K562 (cell line): Measurements from ENCODE around the gene PAK1IP1. TPM values are rescaled to one million over a fixed set of nuclear protein-coding genes. Genes with fewer than 3 reads are reported as not detected.

Source experiments
- BCL6 ChIP-seq: fragments of 250-450 bp; sonication (Bioruptor Pico); IDR thresholded peaks from 2 replicates; pipeline ENCODE4 v1.4.0; 2020
- BRD9 ChIP-seq: fragments of 450-650 bp; IDR thresholded peaks from 2 replicates; pipeline ENCODE4 v1.6.1; 2018; ENCODE audit warnings: low read depth; ENCODE audit not compliant: partially characterized antibody
- CBFA2T2 ChIP-seq: fragments of 450-650 bp; conservative IDR thresholded peaks from 2 replicates; pipeline ENCODE4 v1.6.1; 2017; ENCODE audit warnings: mild to moderate bottlenecking
- CCAR2 ChIP-seq: fragments of 200-400 bp; formaldehyde crosslinking; IDR thresholded peaks from 2 replicates; pipeline ENCODE4 v1.6.1; 2017; ENCODE audit warnings: mild to moderate bottlenecking, low read depth, low read length
- EP300 ChIP-seq: IDR thresholded peaks from 2 replicates; pipeline ENCODE4 v1.6.1; 2012; ENCODE audit warnings: low read length, improper control_type of control experiment
- EP400 ChIP-seq: fragments of 450-650 bp; IDR thresholded peaks from 2 replicates; pipeline ENCODE4 v1.6.1; 2017; ENCODE audit warnings: antibody characterized with exemption, mild to moderate bottlenecking, moderate library complexity
- ESRRA ChIP-seq: fragments of 450-650 bp; IDR thresholded peaks from 2 replicates; pipeline ENCODE4 v1.6.1; 2014; ENCODE audit warnings: low read depth, mild to moderate bottlenecking, moderate library complexity, borderline replicate concordance
- ETS2 ChIP-seq: IDR thresholded peaks from 2 replicates; pipeline ENCODE4 v1.6.1; 2016; ENCODE audit warnings: borderline replicate concordance, missing genetic modification characterization, mild to moderate bottlenecking, moderate library complexity, missing compliant biosample characterization; ENCODE audit not compliant: poor library complexity, severe bottlenecking
- HNRNPLL ChIP-seq: fragments of 200-400 bp; formaldehyde crosslinking; IDR thresholded peaks from 2 replicates; pipeline ENCODE4 v1.6.1; 2017; ENCODE audit warnings: low read length, low read depth, mild to moderate bottlenecking; ENCODE audit not compliant: poor library complexity, severe bottlenecking
- KDM1A ChIP-seq, 2 experiments: fragments of 450-650 bp; IDR thresholded peaks; 2 replicates each; pipeline ENCODE4 v1.6.1; 2016; ENCODE audit warnings: mild to moderate bottlenecking in 2 of 2
- MEF2A ChIP-seq: IDR thresholded peaks from 2 replicates; pipeline ENCODE4 v1.6.1; 2011; ENCODE audit warnings: low read depth, mild to moderate bottlenecking, low read length, moderate library complexity; ENCODE audit not compliant: control insufficient read depth
- MYNN ChIP-seq, 2 experiments: sonication (generic); formaldehyde crosslinking in 1 of 2; IDR thresholded peaks; 2 replicates each; pipeline versions ENCODE4 v1.5.0 to v1.6.1; 2016 to 2020; ENCODE audit warnings: antibody characterized with exemption in 1 of 2, missing genetic modification reagents in 1 of 2
- NR1H2 ChIP-seq: sonication (generic); formaldehyde crosslinking; IDR thresholded peaks from 2 replicates; pipeline ENCODE4 v1.4.0; 2020; ENCODE audit warnings: mild to moderate bottlenecking, missing genetic modification reagents
- POLR2B ChIP-seq: fragments of 450-650 bp; IDR thresholded peaks from 2 replicates; pipeline ENCODE4 v1.6.1; 2018; ENCODE audit warnings: low read depth; ENCODE audit not compliant: partially characterized antibody
- POU5F1 ChIP-seq: fragments of 150-350 bp; IDR thresholded peaks from 2 replicates; pipeline ENCODE4 v1.6.1; 2014; ENCODE audit warnings: borderline replicate concordance, low read length, low read depth, mild to moderate bottlenecking; ENCODE audit not compliant: partially characterized antibody
- RAD51 ChIP-seq: fragments of 450-650 bp; IDR thresholded peaks from 2 replicates; pipeline ENCODE4 v1.7.1; 2016; ENCODE audit warnings: low read depth, mild to moderate bottlenecking, borderline replicate concordance
- RBBP5 ChIP-seq: fragments of 200-600 bp; sonication (generic); IDR thresholded peaks from 2 replicates; pipeline ENCODE4 v1.6.1; 2012; ENCODE audit warnings: borderline replicate concordance, mild to moderate bottlenecking, low read length, control low read depth, inconsistent platforms; ENCODE audit not compliant: insufficient read depth, poor library complexity, severe bottlenecking
- RBM39 ChIP-seq: fragments of 200-400 bp; formaldehyde crosslinking; optimal IDR thresholded peaks from 2 replicates; pipeline ENCODE3; 2018; ENCODE audit warnings: low read depth, low read length
- SAFB2 ChIP-seq: fragments of 200-400 bp; formaldehyde crosslinking; IDR thresholded peaks from 2 replicates; pipeline ENCODE4 v1.6.1; 2018; ENCODE audit warnings: borderline replicate concordance, low read length, low read depth, moderate library complexity; ENCODE audit not compliant: severe bottlenecking
- SP2 ChIP-seq: IDR thresholded peaks from 2 replicates; pipeline ENCODE4 v1.6.1; 2011; ENCODE audit warnings: mild to moderate bottlenecking, low read depth, low read length, moderate library complexity; ENCODE audit not compliant: poor library complexity, severe bottlenecking; ENCODE audit errors: extremely low read depth
- TRIM24 ChIP-seq, 2 experiments: fragments of 450-650 bp; IDR thresholded peaks; 2 replicates each; pipeline ENCODE4 v1.6.1; 2016
- U2AF1 ChIP-seq: fragments of 200-400 bp; formaldehyde crosslinking; optimal IDR thresholded peaks from 2 replicates; pipeline ENCODE3; 2017; ENCODE audit warnings: mild to moderate bottlenecking, low read depth, low read length, moderate library complexity
- ZC3H4 ChIP-seq: sonication (generic); formaldehyde crosslinking; IDR thresholded peaks from 2 replicates; pipeline ENCODE4 v1.9.0; 2021; ENCODE audit warnings: missing genetic modification reagents, borderline replicate concordance
- ZEB2 ChIP-seq: fragments of 450-650 bp; IDR thresholded peaks from 2 replicates; pipeline ENCODE4 v1.6.1; 2016
- ZNF766 ChIP-seq: fragments of 200-800 bp; sonication (Bioruptor generic); conservative IDR thresholded peaks from 2 replicates; pipeline ENCODE4 v1.6.1; 2016; ENCODE audit warnings: missing genetic modification characterization, missing compliant biosample characterization
- ZNF785 ChIP-seq: fragments of 250-450 bp; sonication (Bioruptor Pico); IDR thresholded peaks from 2 replicates; pipeline ENCODE4 v1.4.0; 2020; ENCODE audit warnings: mild to moderate bottlenecking
- ZNF830 ChIP-seq: fragments of 250-450 bp; sonication (Bioruptor Pico); IDR thresholded peaks from 2 replicates; pipeline ENCODE4 v1.5.0; 2021; ENCODE audit warnings: mild to moderate bottlenecking
- ZZZ3 ChIP-seq: fragments of 450-650 bp; IDR thresholded peaks from 2 replicates; pipeline ENCODE4 v1.6.1; 2016; ENCODE audit warnings: antibody characterized with exemption, mild to moderate bottlenecking, moderate library complexity
- polyA plus RNA-seq, 8 experiments: library from polyadenylated mRNA; depleted of rRNA in 4 of 8; stranded (reverse) in 5 of 8; unstranded in 3 of 8; fragments of >200 nt; fragmentation: Nextera tagmentation in 2 of 8; fragmentation: Illumina TruSeq in 1 of 8; extraction: Ambion mirVana in 2 of 8; extraction: Trizol in 1 of 8; gene quantifications; 2 replicates each; pipeline versions ENCODE4 v1.2.1 to v1.2.3, GENCODE V29; 2011 to 2014; ENCODE audit warnings: inconsistent platforms in 1 of 8, missing spikeins in 1 of 8
- total RNA-seq, 7 experiments: library from RNA; depleted of rRNA in 6 of 7; stranded (reverse); fragments of >200 nt in 6 of 7; fragmentation: Illumina TruSeq in 2 of 7; extraction: Trizol in 2 of 7; gene quantifications; 2 replicates each; pipeline versions ENCODE4 v1.2.1 to v1.2.3, GENCODE V29; 2011 to 2021; ENCODE audit warnings: low replicate concordance in 1 of 7
- TF ChIP-seq, protein P1 (sequence below): sonication (generic); formaldehyde crosslinking; IDR thresholded peaks from 2 replicates; pipeline ENCODE4 v1.8.0; 2022; ENCODE audit warnings: mild to moderate bottlenecking, low read depth, missing genetic modification reagents
- TF ChIP-seq, protein P2 (sequence below): fragments of 450-650 bp; conservative IDR thresholded peaks from 2 replicates; pipeline ENCODE4 v1.6.1; 2016; ENCODE audit warnings: missing genetic modification characterization, low read depth, mild to moderate bottlenecking, control low read depth, missing compliant biosample characterization

PAK1IP1 gene
- total and polyA plus RNA-seq, 9 of the 15 experiments (the other 6 are each of a cell fraction or from before 2014, with no cell fraction given), result 50.0 to 200 (median 87.0) TPM

DNA sequence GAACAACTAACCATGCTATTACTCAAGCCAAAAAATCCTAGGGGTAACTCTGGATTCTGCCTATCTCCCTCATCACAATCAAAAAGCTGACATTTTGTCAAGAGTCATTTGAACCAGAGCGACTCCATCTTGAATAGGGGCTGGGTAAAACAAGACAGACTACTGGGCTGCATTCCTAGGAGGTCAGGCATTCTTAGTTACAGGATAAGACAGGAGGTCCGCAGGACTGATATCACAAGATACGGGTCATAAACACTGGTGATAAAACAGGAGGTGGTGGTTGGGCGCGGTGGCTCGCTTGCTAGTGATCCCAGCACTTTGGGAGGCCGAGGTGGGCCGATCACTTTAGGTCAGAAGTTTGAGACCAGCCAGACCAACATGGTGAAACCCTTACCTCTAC lies 32.6 kb upstream of the PAK1IP1 start (continued):
- TF ChIP-seq RBBP5 (no peak), BCL6 (peak; percentile 91; the same call in 1 of the 2 replicates), EP400 (no peak), SP2 (no peak), ESRRA (no peak), MEF2A (no peak), NR1H2 (no peak), U2AF1 (no peak), SAFB2 (no peak), CBFA2T2 (no peak), ZNF766 (CRISPR knock-in tag) (peak; percentile 98), EP300 (no peak), HNRNPLL (no peak), BRD9 (no peak), POLR2B (no peak), TRIM24 (IDR thresholded peaks at IDR 0.05) (no peak), ZNF785 (CRISPR knock-in tag) (no peak), KDM1A (IDR thresholded peaks at IDR 0.05) (no peak), POU5F1 (no peak), ZNF830 (CRISPR knock-in tag) (0 out of 2 replicates have a peak, but pooled peaks have one; percentile 56), ZC3H4 (CRISPR knock-in tag) (no peak), ETS2 (tag) (no peak), ZEB2 (no peak), RBM39 (no peak), ZZZ3 (no peak), MYNN (IDR thresholded peaks at IDR 0.05) (no peak), MYNN (CRISPR knock-in tag; IDR thresholded peaks at IDR 0.05) (no peak), RAD51 (no peak), CCAR2 (no peak)
- TF ChIP-seq, protein P1, sequence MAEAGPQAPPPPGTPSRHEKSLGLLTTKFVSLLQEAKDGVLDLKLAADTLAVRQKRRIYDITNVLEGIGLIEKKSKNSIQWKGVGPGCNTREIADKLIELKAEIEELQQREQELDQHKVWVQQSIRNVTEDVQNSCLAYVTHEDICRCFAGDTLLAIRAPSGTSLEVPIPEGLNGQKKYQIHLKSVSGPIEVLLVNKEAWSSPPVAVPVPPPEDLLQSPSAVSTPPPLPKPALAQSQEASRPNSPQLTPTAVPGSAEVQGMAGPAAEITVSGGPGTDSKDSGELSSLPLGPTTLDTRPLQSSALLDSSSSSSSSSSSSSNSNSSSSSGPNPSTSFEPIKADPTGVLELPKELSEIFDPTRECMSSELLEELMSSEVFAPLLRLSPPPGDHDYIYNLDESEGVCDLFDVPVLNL, result no peak
- TF ChIP-seq, protein P2, sequence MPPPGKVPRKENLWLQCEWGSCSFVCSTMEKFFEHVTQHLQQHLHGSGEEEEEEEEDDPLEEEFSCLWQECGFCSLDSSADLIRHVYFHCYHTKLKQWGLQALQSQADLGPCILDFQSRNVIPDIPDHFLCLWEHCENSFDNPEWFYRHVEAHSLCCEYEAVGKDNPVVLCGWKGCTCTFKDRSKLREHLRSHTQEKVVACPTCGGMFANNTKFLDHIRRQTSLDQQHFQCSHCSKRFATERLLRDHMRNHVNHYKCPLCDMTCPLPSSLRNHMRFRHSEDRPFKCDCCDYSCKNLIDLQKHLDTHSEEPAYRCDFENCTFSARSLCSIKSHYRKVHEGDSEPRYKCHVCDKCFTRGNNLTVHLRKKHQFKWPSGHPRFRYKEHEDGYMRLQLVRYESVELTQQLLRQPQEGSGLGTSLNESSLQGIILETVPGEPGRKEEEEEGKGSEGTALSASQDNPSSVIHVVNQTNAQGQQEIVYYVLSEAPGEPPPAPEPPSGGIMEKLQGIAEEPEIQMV (tag), result no peak
